ENCODE data around the gene TMEM52B. TPM values are rescaled to one million over a fixed set of nuclear protein-coding genes. Genes with fewer than 3 reads are reported as not detected.

Gene TMEM52B
- total and polyA plus RNA-seq, 2 experiments from 2014 or later: not detected

DNA sequence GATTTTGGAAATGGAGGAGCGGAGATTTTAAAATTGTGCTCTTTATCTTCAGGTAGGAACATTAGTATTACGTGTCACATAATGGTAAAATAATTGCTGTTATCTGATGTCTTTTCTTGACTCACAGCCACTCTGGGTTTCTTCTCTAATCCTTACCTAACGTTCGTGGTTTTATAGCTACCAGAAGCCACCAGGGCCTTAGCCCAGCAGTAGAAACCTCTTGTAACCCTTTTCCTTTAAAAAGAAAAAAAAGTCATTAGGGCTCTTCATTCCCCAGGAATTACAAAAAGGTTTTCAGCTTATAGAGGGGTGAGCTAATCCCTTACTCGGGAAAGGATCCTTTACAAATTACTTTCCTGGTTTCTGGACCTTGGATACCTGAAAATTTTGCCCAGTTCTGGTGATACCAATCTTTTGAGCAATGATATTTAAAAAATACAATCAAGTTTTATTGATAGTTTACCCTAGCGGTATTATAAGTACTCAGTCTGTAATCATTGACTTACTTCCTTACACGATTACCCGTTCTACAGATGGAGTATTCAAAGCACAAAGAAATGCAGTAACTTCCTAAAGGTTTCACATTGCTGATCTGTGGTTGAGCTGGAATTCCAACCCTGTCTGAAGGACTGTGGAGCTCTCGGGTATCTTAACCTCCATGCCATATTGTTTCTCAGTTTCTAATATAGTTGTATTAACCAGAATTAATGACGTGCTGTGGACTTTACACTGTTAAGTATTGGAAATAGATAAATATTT is 35.5 kb downstream of the TMEM52B start:
- Mint-ChIP-seq H3K9me3 (no peaks in the 10 kb centered on the region; the same call in 2 of the 3 replicates), H3K27ac (peak overlapping the region; percentile 96; the same call in 1 of the 2 replicates), H3K36me3 (ENCODE audit: low read depth) (peaks cover 10% of the 10 kb centered on the region), H3K4me1 (peaks cover 18% of the 10 kb centered on the region), H3K4me3 (peak overlapping the region; percentile 95), H3K27me3 (ENCODE audit: insufficient read depth, low read depth, poor library complexity) (peaks cover 11% of the 10 kb centered on the region)
- peaks cover 17% of the 10 kb centered on the region for H3K4me1 ChIP-seq (ENCODE audit: insufficient read depth)
- H3K79me2 ChIP-seq (replicated peaks; ENCODE audit: insufficient read depth): peaks cover 41% of the 10 kb centered on the region
- H3K9me2 ChIP-seq (ENCODE audit: insufficient read depth): no peaks in the 10 kb centered on the region
- no peaks in the 10 kb centered on the region for H3F3A ChIP-seq (replicated peaks; ENCODE audit: low read depth)
- DNase-seq (ENCODE audit: low spot score) (peak; percentile 60), ATAC-seq (no peak)
- H3K36me3 ChIP-seq (ENCODE audit: insufficient read depth): no peaks in the 10 kb centered on the region
- H3K4me2 ChIP-seq: peak overlapping the region; percentile 87
- H2AFZ ChIP-seq: no peak overlapping the region
- H3K4me3 ChIP-seq: peak overlapping the region; percentile 95
- no peaks in the 10 kb centered on the region for H3K27me3 ChIP-seq (ENCODE audit: insufficient read depth)
- H3K27ac ChIP-seq (ENCODE audit: low read depth): peak overlapping the region; percentile 21; the same call in 1 of the 2 replicates
- H4K20me1 ChIP-seq (replicated peaks; ENCODE audit: insufficient read depth): 0 out of 2 replicates have a peak, but pooled peaks cover 2% of the 10 kb centered on the region
- TF ChIP-seq ZNF114 (CRISPR knock-in tag; IDR thresholded peaks at IDR 0.05): no peak
- no peak for TF ChIP-seq EZH2 (IDR thresholded peaks at IDR 0.05; ENCODE audit: low read depth, unreplicated experiment)
- TF ChIP-seq NANOG (IDR thresholded peaks at IDR 0.05; ENCODE audit: borderline replicate concordance): no peak

DNA sequence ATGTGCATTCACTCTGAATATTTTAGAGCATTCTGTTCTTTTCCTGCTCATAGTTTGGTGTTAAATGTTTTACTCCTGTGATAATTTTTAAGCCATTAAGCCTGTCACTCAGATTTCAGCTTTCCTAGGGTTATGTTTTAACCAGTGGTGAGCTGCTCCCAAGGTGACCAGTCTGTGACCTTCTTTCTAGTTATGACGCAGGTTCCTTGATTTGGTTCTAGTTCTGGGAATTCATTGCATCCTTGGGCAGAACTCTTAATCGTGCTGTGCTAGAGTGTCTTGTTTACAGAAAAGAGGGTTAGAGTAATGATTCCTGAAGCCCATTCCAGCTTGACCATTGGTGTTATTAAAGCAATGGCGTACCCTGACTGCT is 36.0 kb downstream of the TMEM52B start:
- H3K36me3 ChIP-seq (ENCODE audit: insufficient read depth): peaks cover 3% of the 10 kb centered on the region; the same call in 1 of the 2 replicates
- ATAC-seq: no peak
- peak overlapping the region; percentile 95 for H3K4me3 Mint-ChIP-seq
- peaks cover 41% of the 10 kb centered on the region for H3K79me2 ChIP-seq (replicated peaks; ENCODE audit: insufficient read depth)
- no peak for DNase-seq (ENCODE audit: low spot score)
- H3K4me2 ChIP-seq: peak overlapping the region; percentile 87
- no peak overlapping the region for H3K27ac ChIP-seq (ENCODE audit: low read depth)
- H3K4me3 ChIP-seq: peak overlapping the region; percentile 95; the same call in 1 of the 2 replicates
- peaks cover 17% of the 10 kb centered on the region for H3K4me1 ChIP-seq (ENCODE audit: insufficient read depth)
- H3K36me3 Mint-ChIP-seq (ENCODE audit: low read depth): peaks cover 12% of the 10 kb centered on the region
- no peaks in the 10 kb centered on the region for H3K9me2 ChIP-seq (ENCODE audit: insufficient read depth)
- 0 out of 2 replicates have a peak, but pooled peaks cover 2% of the 10 kb centered on the region for H4K20me1 ChIP-seq (replicated peaks; ENCODE audit: insufficient read depth)
- peak overlapping the region; percentile 74; the same call in 1 of the 2 replicates for H3K27ac Mint-ChIP-seq
- H3K27me3 ChIP-seq (ENCODE audit: insufficient read depth): no peaks in the 10 kb centered on the region
- peaks cover 18% of the 10 kb centered on the region for H3K4me1 Mint-ChIP-seq
- no peaks in the 10 kb centered on the region; the same call in 2 of the 3 replicates for H3K9me3 Mint-ChIP-seq
- H2AFZ ChIP-seq: no peak overlapping the region
- H3F3A ChIP-seq (replicated peaks; ENCODE audit: low read depth): no peaks in the 10 kb centered on the region
- peaks cover 11% of the 10 kb centered on the region for H3K27me3 Mint-ChIP-seq (ENCODE audit: insufficient read depth, low read depth, poor library complexity)
- TF ChIP-seq POLR2AphosphoS5 (IDR thresholded peaks at IDR 0.05; ENCODE audit: low read depth) (no peak), CREB1 (CRISPR knock-in tag; IDR thresholded peaks at IDR 0.05; ENCODE audit: low read depth) (no peak), EZH2 (IDR thresholded peaks at IDR 0.05; ENCODE audit: low read depth, unreplicated experiment) (no peak), ZNF331 (CRISPR knock-in tag; IDR thresholded peaks at IDR 0.05; ENCODE audit: low read depth) (no peak)
- TF ChIP-seq, protein P1, sequence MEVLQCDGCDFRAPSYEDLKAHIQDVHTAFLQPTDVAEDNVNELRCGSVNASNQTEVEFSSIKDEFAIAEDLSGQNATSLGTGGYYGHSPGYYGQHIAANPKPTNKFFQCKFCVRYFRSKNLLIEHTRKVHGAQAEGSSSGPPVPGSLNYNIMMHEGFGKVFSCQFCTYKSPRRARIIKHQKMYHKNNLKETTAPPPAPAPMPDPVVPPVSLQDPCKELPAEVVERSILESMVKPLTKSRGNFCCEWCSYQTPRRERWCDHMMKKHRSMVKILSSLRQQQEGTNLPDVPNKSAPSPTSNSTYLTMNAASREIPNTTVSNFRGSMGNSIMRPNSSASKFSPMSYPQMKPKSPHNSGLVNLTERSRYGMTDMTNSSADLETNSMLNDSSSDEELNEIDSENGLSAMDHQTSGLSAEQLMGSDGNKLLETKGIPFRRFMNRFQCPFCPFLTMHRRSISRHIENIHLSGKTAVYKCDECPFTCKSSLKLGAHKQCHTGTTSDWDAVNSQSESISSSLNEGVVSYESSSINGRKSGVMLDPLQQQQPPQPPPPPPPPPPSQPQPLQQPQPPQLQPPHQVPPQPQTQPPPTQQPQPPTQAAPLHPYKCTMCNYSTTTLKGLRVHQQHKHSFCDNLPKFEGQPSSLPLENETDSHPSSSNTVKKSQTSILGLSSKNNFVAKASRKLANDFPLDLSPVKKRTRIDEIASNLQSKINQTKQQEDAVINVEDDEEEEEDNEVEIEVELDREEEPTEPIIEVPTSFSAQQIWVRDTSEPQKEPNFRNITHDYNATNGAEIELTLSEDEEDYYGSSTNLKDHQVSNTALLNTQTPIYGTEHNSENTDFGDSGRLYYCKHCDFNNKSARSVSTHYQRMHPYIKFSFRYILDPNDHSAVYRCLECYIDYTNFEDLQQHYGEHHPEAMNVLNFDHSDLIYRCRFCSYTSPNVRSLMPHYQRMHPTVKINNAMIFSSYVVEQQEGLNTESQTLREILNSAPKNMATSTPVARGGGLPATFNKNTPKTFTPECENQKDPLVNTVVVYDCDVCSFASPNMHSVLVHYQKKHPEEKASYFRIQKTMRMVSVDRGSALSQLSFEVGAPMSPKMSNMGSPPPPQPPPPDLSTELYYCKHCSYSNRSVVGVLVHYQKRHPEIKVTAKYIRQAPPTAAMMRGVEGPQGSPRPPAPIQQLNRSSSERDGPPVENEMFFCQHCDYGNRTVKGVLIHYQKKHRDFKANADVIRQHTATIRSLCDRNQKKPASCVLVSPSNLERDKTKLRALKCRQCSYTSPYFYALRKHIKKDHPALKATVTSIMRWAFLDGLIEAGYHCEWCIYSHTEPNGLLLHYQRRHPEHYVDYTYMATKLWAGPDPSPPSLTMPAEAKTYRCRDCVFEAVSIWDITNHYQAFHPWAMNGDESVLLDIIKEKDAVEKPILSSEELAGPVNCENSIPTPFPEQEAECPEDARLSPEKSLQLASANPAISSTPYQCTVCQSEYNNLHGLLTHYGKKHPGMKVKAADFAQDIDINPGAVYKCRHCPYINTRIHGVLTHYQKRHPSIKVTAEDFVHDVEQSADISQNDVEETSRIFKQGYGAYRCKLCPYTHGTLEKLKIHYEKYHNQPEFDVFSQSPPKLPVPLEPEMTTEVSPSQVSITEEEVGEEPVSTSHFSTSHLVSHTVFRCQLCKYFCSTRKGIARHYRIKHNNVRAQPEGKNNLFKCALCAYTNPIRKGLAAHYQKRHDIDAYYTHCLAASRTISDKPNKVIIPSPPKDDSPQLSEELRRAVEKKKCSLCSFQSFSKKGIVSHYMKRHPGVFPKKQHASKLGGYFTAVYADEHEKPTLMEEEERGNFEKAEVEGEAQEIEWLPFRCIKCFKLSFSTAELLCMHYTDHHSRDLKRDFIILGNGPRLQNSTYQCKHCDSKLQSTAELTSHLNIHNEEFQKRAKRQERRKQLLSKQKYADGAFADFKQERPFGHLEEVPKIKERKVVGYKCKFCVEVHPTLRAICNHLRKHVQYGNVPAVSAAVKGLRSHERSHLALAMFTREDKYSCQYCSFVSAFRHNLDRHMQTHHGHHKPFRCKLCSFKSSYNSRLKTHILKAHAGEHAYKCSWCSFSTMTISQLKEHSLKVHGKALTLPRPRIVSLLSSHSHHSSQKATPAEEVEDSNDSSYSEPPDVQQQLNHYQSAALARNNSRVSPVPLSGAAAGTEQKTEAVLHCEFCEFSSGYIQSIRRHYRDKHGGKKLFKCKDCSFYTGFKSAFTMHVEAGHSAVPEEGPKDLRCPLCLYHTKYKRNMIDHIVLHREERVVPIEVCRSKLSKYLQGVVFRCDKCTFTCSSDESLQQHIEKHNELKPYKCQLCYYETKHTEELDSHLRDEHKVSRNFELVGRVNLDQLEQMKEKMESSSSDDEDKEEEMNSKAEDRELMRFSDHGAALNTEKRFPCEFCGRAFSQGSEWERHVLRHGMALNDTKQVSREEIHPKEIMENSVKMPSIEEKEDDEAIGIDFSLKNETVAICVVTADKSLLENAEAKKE (CRISPR knock-in tag; IDR thresholded peaks at IDR 0.05): no peak
- TF ChIP-seq, protein P2, sequence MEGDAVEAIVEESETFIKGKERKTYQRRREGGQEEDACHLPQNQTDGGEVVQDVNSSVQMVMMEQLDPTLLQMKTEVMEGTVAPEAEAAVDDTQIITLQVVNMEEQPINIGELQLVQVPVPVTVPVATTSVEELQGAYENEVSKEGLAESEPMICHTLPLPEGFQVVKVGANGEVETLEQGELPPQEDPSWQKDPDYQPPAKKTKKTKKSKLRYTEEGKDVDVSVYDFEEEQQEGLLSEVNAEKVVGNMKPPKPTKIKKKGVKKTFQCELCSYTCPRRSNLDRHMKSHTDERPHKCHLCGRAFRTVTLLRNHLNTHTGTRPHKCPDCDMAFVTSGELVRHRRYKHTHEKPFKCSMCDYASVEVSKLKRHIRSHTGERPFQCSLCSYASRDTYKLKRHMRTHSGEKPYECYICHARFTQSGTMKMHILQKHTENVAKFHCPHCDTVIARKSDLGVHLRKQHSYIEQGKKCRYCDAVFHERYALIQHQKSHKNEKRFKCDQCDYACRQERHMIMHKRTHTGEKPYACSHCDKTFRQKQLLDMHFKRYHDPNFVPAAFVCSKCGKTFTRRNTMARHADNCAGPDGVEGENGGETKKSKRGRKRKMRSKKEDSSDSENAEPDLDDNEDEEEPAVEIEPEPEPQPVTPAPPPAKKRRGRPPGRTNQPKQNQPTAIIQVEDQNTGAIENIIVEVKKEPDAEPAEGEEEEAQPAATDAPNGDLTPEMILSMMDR (conservative IDR thresholded peaks at IDR 0.05; ENCODE audit: low read depth in 2 of 2): no peak
- TF ChIP-seq, protein P3, sequence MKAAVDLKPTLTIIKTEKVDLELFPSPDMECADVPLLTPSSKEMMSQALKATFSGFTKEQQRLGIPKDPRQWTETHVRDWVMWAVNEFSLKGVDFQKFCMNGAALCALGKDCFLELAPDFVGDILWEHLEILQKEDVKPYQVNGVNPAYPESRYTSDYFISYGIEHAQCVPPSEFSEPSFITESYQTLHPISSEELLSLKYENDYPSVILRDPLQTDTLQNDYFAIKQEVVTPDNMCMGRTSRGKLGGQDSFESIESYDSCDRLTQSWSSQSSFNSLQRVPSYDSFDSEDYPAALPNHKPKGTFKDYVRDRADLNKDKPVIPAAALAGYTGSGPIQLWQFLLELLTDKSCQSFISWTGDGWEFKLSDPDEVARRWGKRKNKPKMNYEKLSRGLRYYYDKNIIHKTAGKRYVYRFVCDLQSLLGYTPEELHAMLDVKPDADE (IDR thresholded peaks at IDR 0.05): no peak

All from GM23338 (cell line).